Ishikawa (cell line): ENCODE results near the gene COPS9.

Experiments
- CEBPB ChIP-seq: IDR thresholded peaks from 2 replicates; pipeline ENCODE4 v1.6.1; 2012
- CREB1 ChIP-seq: IDR thresholded peaks from 2 replicates; pipeline ENCODE4 v1.6.1; 2012; ENCODE audit warnings: low read depth
- EGR1 ChIP-seq: IDR thresholded peaks from 2 replicates; pipeline ENCODE4 v1.6.1; 2012
- EP300 ChIP-seq: IDR thresholded peaks from 2 replicates; pipeline ENCODE4 v1.6.1; 2012; ENCODE audit warnings: borderline replicate concordance
- FOXM1 ChIP-seq: IDR thresholded peaks from 2 replicates; pipeline ENCODE4 v1.6.1; 2012; ENCODE audit warnings: low read depth, borderline replicate concordance
- NFIC ChIP-seq: IDR thresholded peaks from 2 replicates; pipeline ENCODE4 v1.6.1; 2012
- RAD21 ChIP-seq: IDR thresholded peaks from 2 replicates; pipeline ENCODE4 v1.6.1; 2012; ENCODE audit warnings: low read depth
- TAF1 ChIP-seq: IDR thresholded peaks from 2 replicates; pipeline ENCODE4 v1.6.1; 2012; ENCODE audit warnings: low read depth, mild to moderate bottlenecking
- TCF12 ChIP-seq: IDR thresholded peaks from 2 replicates; pipeline ENCODE4 v1.6.1; 2012; ENCODE audit warnings: low read depth
- TEAD4 ChIP-seq: IDR thresholded peaks from 2 replicates; pipeline ENCODE4 v1.6.1; 2012
- YY1 ChIP-seq: IDR thresholded peaks from 2 replicates; pipeline ENCODE4 v1.6.1; 2012; ENCODE audit warnings: low read depth
- ZBTB7A ChIP-seq: IDR thresholded peaks from 2 replicates; pipeline ENCODE4 v1.6.1; 2012; ENCODE audit warnings: low read depth
- TF ChIP-seq, protein P1 (sequence below): IDR thresholded peaks from 2 replicates; pipeline ENCODE4 v1.6.1; 2012; ENCODE audit warnings: low read depth, mild to moderate bottlenecking
- TF ChIP-seq, protein P2 (sequence below): IDR thresholded peaks from 2 replicates; pipeline ENCODE4 v1.6.1; 2012
- TF ChIP-seq, protein P3 (sequence below): IDR thresholded peaks from 2 replicates; pipeline ENCODE4 v1.6.1; 2012

COPS9 gene

DNA sequence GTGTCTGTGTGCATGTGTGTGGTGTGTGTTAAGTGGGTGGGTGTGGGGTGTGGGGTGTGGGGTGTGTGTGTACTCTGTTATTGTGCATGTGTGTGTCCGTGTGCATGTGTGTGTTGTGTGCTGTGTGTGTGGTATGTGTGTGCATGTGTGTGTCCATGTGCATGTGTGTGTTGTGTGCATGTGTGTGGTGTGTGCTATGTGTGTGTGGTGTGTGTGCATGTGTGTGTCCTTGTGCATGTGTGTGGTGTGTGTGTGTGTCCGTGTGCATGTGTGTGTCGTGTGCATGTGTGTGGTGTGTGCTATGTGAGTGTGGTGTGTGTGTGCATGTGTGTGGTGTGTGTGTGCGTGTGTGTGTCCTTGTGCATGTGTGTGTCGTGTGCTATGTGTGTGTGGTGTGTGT, 11.3 kb upstream of the COPS9 start:
- no peak for TF ChIP-seq NFIC
- TF ChIP-seq TCF12: no peak
- TF ChIP-seq TEAD4: no peak
- no peak for TF ChIP-seq EP300
- TF ChIP-seq FOXM1: no peak
- TF ChIP-seq RAD21: no peak
- TF ChIP-seq, protein P1, sequence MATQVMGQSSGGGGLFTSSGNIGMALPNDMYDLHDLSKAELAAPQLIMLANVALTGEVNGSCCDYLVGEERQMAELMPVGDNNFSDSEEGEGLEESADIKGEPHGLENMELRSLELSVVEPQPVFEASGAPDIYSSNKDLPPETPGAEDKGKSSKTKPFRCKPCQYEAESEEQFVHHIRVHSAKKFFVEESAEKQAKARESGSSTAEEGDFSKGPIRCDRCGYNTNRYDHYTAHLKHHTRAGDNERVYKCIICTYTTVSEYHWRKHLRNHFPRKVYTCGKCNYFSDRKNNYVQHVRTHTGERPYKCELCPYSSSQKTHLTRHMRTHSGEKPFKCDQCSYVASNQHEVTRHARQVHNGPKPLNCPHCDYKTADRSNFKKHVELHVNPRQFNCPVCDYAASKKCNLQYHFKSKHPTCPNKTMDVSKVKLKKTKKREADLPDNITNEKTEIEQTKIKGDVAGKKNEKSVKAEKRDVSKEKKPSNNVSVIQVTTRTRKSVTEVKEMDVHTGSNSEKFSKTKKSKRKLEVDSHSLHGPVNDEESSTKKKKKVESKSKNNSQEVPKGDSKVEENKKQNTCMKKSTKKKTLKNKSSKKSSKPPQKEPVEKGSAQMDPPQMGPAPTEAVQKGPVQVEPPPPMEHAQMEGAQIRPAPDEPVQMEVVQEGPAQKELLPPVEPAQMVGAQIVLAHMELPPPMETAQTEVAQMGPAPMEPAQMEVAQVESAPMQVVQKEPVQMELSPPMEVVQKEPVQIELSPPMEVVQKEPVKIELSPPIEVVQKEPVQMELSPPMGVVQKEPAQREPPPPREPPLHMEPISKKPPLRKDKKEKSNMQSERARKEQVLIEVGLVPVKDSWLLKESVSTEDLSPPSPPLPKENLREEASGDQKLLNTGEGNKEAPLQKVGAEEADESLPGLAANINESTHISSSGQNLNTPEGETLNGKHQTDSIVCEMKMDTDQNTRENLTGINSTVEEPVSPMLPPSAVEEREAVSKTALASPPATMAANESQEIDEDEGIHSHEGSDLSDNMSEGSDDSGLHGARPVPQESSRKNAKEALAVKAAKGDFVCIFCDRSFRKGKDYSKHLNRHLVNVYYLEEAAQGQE: no peak
- TF ChIP-seq, protein P2, sequence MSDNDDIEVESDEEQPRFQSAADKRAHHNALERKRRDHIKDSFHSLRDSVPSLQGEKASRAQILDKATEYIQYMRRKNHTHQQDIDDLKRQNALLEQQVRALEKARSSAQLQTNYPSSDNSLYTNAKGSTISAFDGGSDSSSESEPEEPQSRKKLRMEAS: no peak

DNA sequence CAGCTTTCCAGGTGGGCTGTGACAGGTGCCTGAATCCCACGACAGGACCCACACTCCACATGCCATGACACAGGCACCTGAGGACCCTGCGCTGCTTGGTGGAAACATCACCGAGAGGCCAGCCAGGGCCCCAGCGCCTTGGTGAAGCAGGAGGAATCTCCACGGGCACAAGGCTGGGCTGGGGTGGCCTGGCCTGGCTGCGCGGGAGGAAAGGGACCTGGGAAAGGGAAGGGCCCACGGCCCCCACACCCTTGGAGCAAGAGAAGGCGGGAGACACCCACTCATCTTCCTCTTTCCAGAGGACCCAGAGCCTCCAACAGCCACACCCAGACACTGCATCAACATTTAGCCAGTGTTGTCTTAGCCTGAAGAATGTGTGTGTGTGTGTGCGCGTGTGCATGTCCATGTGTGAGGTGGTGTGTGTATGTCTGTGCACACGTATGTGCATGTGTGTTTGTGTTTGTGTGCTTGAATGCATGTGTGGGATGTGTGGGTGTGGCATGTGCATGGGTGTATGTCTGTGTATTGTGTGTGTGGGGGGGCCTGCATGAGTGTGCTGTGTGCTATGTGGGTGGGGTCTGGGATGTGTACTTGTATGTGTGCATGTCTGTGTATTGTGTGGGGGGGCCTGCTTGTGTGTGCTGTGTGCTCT, 10.6 kb upstream of the COPS9 start:
- no peak for TF ChIP-seq TAF1
- TF ChIP-seq, protein P2: no peak
- TF ChIP-seq, protein P1: no peak
- TF ChIP-seq TCF12: no peak
- no peak for TF ChIP-seq EGR1
- TF ChIP-seq YY1: no peak
- TF ChIP-seq, protein P3, sequence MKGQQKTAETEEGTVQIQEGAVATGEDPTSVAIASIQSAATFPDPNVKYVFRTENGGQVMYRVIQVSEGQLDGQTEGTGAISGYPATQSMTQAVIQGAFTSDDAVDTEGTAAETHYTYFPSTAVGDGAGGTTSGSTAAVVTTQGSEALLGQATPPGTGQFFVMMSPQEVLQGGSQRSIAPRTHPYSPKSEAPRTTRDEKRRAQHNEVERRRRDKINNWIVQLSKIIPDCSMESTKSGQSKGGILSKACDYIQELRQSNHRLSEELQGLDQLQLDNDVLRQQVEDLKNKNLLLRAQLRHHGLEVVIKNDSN: no peak
- TF ChIP-seq CREB1: no peak
- no peak for TF ChIP-seq NFIC
- no peak for TF ChIP-seq CEBPB
- TF ChIP-seq FOXM1: no peak
- TF ChIP-seq EP300: no peak
- TF ChIP-seq RAD21: no peak

DNA sequence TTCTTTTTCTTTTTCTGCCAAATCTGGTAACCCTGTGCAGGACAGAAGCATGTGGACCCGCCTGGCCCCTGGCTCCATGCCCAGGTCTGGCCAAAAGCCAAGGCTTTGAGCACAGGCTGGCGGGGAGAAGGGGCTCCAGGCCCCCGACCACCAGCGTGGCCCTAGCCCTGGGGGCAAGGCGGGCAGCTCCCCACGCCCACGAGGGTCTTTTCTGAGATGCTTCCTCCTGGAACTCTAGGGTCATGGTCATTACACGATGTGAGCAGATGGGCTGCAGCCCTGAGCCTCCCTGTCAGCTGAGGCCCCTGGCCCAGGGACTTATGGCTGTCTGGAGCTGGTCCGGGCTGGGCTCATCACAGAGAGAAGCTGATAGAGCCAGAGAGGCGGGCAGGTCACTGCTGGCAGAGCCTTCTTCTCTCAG, 10.0 kb upstream of the COPS9 start:
- no peak for TF ChIP-seq ZBTB7A
- TF ChIP-seq TCF12: no peak
- no peak for TF ChIP-seq FOXM1
- TF ChIP-seq, protein P3: no peak
- TF ChIP-seq, protein P2: no peak
- TF ChIP-seq TAF1: no peak
- TF ChIP-seq, protein P1: no peak
- TF ChIP-seq CREB1: no peak
- no peak for TF ChIP-seq YY1

DNA sequence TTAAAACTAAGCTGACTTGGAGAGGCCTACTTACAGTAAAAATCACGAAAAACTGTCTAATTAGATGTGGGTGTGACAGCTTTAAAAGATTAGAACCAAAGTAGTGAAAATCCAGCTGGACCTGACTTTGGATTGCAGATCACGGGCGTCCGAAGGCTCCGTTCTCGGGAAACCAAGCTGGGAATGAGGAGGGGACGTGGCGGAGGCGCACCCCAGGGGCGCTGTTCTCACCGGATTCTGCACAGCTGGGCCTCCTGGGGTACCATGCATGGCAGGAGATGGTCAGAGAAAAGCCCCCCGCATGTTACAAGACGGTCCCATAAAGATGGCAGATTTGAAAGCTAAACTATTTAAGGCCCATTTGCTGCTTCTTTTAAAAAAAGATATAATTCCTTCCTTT, 9.4 kb upstream of the COPS9 start:
- TF ChIP-seq CEBPB: no peak
- TF ChIP-seq YY1: no peak
- TF ChIP-seq TAF1: no peak
- no peak for TF ChIP-seq FOXM1
- no peak for TF ChIP-seq ZBTB7A
- TF ChIP-seq TEAD4: no peak
- TF ChIP-seq NFIC: no peak
- TF ChIP-seq, protein P3: no peak
- no peak for TF ChIP-seq CREB1
- TF ChIP-seq, protein P1: no peak
- TF ChIP-seq RAD21: no peak
